Calu3 (cell line): ENCODE results near the gene NRL. TPM values are rescaled to one million over a fixed set of nuclear protein-coding genes. Genes with fewer than 3 reads are reported as not detected.
"Not testable (repeated sequence)": the region's sequence is repeated elsewhere in the genome, so short reads cannot be mapped to it uniquely, and the experiment has no call there.

Source experiments
- BruUV-seq: library from RNA; stranded (reverse); fragments of 400-500 nt; replicated peaks from 2 replicates; lab custom pipeline; 2021; lab: Mats Ljungman, UMichigan
- CTCF ChIA-PET: fragments of 300-600 bp; sonication (Branson Sonifier 250); formaldehyde crosslinking; loops from one replicate; lab custom pipeline; 2022; ENCODE audit warnings: antibody characterized with exemption; lab: Charles Lee
- DNase-seq: peaks from one replicate; pipeline ENCODE4 v3.0.0; 2022
- H3K27ac Mint-ChIP-seq: one replicate; pipeline ENCODE4 v1.8.0; 2022; ENCODE audit warnings: mixed read lengths; ENCODE audit not compliant: unreplicated experiment
- H3K27me3 Mint-ChIP-seq: one replicate; pipeline ENCODE4 v1.8.0; 2022; ENCODE audit warnings: mixed read lengths; ENCODE audit not compliant: unreplicated experiment
- H3K36me3 Mint-ChIP-seq: one replicate; pipeline ENCODE4 v1.8.0; 2022; ENCODE audit warnings: mild to moderate bottlenecking, moderate library complexity, mixed read lengths; ENCODE audit not compliant: insufficient read depth, unreplicated experiment
- H3K4me1 Mint-ChIP-seq: one replicate; pipeline ENCODE4 v1.8.0; 2022; ENCODE audit warnings: mild to moderate bottlenecking, low read depth, mixed read lengths; ENCODE audit not compliant: unreplicated experiment
- H3K4me3 Mint-ChIP-seq: one replicate; pipeline ENCODE4 v1.8.0; 2022; ENCODE audit warnings: mild to moderate bottlenecking, low read depth, moderate library complexity, mixed read lengths; ENCODE audit not compliant: unreplicated experiment
- H3K9me3 Mint-ChIP-seq: one replicate; pipeline ENCODE4 v1.8.0; 2022; ENCODE audit warnings: low read depth, mixed read lengths; ENCODE audit not compliant: unreplicated experiment
- CTCF ChIP-seq: fragments of 200-600 bp; IDR thresholded peaks from one replicate; pipeline ENCODE4 v1.8.0; 2022; ENCODE audit warnings: antibody characterized with exemption; ENCODE audit not compliant: unreplicated experiment
- intact Hi-C: fragments of 100-400 bp; cut with micrococcal nuclease; formaldehyde crosslinking; loops from one replicate; pipeline ENCODE4 v1.10.0; 2022; ENCODE audit not compliant: unreplicated experiment
- total RNA-seq: library from RNA; stranded (reverse); gene quantifications from 2 replicates; pipeline ENCODE4 v1.2.3, GENCODE V29; 2022

The NRL gene
- total RNA-seq, 1 experiment from 2014 or later: 2.3 TPM

GRCh38 chr14:24042746-24043145, 72.0 kb downstream of the NRL start:
- no peaks in the 10 kb centered on the region for H3K4me1 Mint-ChIP-seq
- CTCF ChIA-PET: no interaction called here
- TF ChIP-seq CTCF: no peak
- BruUV-seq: no TSS peak
- peaks cover 48% of the 10 kb centered on the region for H3K27me3 Mint-ChIP-seq
- DNase-seq: no peak
- no peak overlapping the region for H3K4me3 Mint-ChIP-seq
- H3K36me3 Mint-ChIP-seq: peaks cover 5% of the 10 kb centered on the region
- no peaks in the 10 kb centered on the region for H3K9me3 Mint-ChIP-seq
- H3K27ac Mint-ChIP-seq: no peak overlapping the region
- intact Hi-C loops: no loop called here

- intact Hi-C loops: no loop called here
- H3K27me3 Mint-ChIP-seq: peaks cover 32% of the 10 kb centered on the region
- DNase-seq: no peak
- peaks cover 18% of the 10 kb centered on the region for H3K36me3 Mint-ChIP-seq
- H3K4me1 Mint-ChIP-seq: no peaks in the 10 kb centered on the region
- H3K9me3 Mint-ChIP-seq: no peaks in the 10 kb centered on the region
- H3K27ac Mint-ChIP-seq: no peak overlapping the region
- TF ChIP-seq CTCF: no peak
- CTCF ChIA-PET: no interaction called here
- no TSS peak for BruUV-seq
- H3K4me3 Mint-ChIP-seq: no peak overlapping the region
Measured at GRCh38 chr14:24040692-24041091, 74.1 kb downstream of the NRL start.

GRCh38 chr14:24038686-24039085, 76.1 kb downstream of the NRL start:
- CTCF ChIA-PET: no interaction called here
- H3K4me3 Mint-ChIP-seq: no peak overlapping the region
- H3K27me3 Mint-ChIP-seq: peaks cover 23% of the 10 kb centered on the region
- H3K27ac Mint-ChIP-seq: no peak overlapping the region
- no peaks in the 10 kb centered on the region for H3K9me3 Mint-ChIP-seq
- TF ChIP-seq CTCF: no peak
- H3K4me1 Mint-ChIP-seq: no peaks in the 10 kb centered on the region
- no peak for DNase-seq
- intact Hi-C loops: no loop called here
- no TSS peak for BruUV-seq
- H3K36me3 Mint-ChIP-seq: peaks cover 19% of the 10 kb centered on the region

GRCh38 chr14:24037658-24038037, 77.1 kb downstream of the NRL start:
- no peak overlapping the region for H3K27ac Mint-ChIP-seq
- intact Hi-C loops: no loop called here
- CTCF ChIA-PET: no interaction called here
- no peak for DNase-seq
- no peaks in the 10 kb centered on the region for H3K9me3 Mint-ChIP-seq
- peaks cover 16% of the 10 kb centered on the region for H3K27me3 Mint-ChIP-seq
- peaks cover 16% of the 10 kb centered on the region for H3K36me3 Mint-ChIP-seq
- no peak for TF ChIP-seq CTCF
- no peak overlapping the region for H3K4me3 Mint-ChIP-seq
- BruUV-seq: no TSS peak
- H3K4me1 Mint-ChIP-seq: no peaks in the 10 kb centered on the region

GRCh38 chr14:24036963-24037657, 77.6 kb downstream of the NRL start:
- intact Hi-C loops: loop anchor here (1.0 kb wide), 1 partner anchor 23 kb away; no protein-coding TSS in a partner anchor
- CTCF ChIA-PET, DNase-seq, H3K9me3 Mint-ChIP-seq, BruUV-seq, H3K4me1 Mint-ChIP-seq: not testable (repeated sequence)
- Mint-ChIP-seq H3K4me3 (peak overlapping the region; percentile 88), H3K36me3 (peaks cover 14% of the 10 kb centered on the region), H3K27me3 (peaks cover 11% of the 10 kb centered on the region), H3K27ac (peak overlapping the region; percentile 70)
